Cortex of kidney (tissue), 1 donor: Measurements from ENCODE around the gene CLBA1.
"Not testable (repeated sequence)": the region's sequence is repeated elsewhere in the genome, so short reads cannot be mapped to it uniquely, and the experiment has no call there.

Experiments
- DNase-seq: peaks from one replicate; lab custom pipeline; 2025; lab: John Stamatoyannopoulos, UW

CLBA1 gene

DNA sequence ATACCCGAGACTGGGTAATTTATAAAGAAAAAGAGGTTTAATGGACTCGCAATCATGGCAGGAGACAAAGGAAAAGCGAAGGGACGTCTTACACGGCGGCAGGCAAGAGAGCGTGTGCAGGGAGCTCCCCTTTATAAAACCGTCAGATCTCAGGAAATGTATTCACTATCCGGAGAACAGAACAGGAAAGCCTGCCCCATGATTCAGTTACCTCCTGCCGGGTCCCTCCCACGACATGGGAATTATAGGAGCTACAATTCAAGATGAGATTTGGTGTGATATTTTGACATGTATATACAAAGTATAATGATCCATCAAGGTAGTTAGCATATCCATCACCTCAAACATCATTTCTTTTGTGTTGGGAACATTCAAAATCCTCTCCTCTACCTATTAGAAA, 37.6 kb downstream of the CLBA1 start:
- DNase-seq: no peak

DNA sequence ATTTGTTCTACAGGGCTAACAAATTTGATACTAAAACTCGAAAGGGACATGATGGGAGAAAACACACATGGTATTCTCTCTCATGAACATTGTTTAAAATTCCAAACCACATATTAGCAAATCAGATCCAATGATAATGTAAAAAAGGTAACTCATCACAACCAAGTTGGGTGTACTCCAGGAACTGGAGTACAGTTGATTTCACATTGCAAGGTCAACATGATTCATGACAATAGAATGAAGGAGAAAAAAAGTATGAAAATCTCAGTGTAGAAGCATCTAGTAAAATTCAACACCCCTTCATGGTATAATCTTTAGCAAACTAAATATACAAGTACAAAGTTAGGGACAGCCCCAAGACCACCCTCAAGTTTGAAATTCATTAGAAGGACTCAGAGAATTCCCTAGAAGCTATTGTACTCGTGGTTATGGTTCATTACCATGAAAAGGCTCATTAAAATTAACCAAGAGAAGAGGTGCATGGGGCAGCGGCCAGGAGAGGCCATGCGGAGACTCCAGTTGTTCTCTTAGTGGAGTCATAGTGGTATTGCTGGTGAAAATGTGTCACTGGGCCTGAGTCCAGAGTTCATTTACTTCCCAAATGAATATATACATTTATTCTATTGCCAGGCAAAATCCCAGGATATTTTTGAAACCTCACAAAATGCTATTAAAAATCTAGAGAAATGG, 38.3 kb downstream of the CLBA1 start:
- no peak for DNase-seq

DNA sequence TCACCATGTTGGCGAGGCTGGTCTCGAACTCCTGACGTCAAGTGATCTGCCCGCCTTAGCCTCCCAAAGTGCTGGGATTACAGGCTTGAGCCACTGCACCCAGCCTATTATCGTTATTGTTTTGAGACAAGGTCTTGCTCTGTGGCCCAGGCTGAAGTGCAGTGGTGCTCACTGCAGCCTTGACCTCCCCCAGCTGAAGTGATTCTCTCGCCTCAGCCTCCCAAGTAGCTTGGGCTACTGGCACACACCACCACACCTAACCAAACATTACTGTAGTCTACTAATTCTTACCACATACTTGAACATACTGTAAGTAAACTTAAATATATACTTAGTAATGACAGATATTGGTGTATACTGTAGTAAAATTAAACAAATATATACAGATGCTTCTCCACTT, 39.8 kb downstream of the CLBA1 start:
- DNase-seq: no peak

DNA sequence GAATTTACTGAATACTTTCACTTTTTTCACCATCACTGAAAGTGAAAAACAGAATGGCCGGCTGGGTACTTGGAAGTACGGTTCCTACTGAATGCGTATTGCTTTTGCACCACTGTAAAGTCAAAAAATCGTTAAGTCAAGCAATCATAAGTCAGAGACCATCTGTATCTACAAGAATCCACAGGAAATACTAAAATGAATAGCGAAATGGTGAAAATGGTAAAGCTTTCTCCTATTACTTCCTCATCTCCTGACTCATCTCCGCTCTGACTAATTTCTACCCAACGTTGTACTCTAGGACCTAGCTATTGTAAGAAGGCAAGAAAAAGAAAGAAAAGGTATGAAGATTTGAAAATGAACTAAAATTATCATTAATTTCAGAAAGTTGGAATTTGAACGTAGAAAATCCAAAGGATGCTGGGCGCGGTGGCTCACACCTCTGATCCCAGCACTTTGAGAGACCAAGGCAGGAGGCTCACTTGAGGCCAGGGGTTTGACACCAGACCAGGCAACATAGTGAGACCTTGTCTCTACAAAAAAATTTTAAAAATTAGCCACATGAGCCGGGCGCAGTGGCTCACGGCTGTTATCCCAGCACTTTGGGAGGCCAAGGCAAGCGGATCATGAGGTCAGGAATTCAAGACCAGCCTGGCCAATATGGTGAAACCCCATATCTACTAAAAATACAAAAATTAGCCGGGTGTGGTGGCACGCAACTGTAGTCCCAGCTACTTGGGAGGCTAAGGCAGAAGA, 40.6 kb downstream of the CLBA1 start:
- DNase-seq: no peak

DNA sequence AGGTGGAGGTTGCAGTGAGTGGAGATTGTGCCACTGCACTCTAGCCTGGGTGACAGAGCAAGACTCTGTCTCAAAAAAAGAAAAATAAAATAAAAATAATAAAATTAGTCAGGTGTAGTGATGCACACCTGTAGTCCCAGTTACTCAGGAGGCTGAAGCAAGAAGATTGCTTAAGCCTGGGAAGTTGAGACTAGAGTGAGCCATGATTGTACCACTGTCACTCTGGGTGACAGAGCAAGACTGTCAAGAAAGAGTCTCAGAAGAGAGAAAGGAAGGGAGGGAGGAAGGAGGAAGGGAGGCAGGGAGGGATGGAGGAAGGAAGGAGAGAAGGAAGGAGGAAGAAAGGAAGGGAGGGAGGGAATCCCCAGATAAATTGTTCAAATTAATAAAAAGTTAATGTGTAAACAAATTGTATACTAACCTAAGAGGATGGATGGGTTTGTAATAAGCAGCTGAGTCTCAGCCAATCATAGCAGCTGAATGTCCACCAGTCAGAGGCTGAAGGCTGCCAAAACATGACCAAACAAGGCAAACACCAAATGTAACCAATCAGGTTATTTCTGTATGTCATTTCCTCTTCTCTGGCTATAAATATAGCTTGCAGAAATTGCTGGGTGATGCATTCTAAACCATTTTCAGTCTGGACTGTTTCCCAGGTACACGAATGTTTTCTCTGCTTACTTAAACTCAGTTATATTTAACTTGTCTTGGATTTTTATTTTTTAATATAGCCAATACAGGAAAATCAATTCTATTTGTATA, 41.4 kb downstream of the CLBA1 start:
- DNase-seq: no peak

DNA sequence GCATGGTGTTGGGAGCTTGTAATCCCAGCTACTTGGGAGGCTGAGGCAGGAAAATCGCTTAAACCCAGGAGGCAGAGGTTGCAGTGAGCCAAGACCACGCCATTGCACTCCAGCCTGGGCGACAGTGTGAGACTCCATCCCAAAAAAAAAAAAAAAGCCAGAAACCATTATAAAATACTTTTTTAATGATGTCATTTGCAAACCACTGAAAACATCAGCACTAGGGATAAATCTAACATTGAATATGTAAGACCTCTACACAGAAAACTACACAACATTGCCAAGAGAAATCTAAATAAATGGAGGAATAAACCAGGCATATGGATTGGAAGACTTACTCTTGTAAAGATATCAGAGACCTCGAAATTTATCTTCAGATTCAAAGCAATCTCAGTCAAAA, 42.1 kb downstream of the CLBA1 start:
- not testable (repeated sequence) for DNase-seq

DNA sequence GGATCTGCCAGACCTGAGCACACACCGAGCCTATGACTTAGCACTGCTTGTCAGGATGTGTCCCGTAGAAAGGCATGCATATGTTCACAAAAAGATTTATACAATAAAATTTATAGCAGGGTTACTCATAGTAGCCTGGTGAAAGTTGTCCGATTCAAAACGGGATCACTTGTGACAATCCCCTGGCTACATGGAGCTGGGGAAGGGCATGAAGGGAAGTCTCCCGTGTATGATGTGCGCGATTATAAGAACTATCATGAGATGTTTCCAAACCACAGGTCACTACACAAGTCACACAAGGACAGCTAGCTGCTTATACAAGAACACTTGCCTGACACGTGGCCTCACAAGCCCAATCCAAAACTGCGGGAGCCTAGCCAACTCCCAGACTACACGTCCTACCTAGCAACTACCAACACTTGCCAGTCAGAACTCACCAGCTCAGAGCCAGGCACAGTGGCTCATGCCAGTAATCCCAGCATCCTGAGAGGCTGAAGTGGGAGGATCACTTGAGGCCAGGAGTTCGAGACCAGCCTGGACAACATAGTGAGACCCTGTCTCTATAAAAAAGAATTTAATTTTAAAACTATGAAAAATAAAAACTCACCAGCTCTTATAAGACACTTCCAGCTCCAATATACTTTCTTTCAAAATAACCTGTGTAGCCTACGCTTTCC, 42.8 kb downstream of the CLBA1 start:
- DNase-seq: no peak

DNA sequence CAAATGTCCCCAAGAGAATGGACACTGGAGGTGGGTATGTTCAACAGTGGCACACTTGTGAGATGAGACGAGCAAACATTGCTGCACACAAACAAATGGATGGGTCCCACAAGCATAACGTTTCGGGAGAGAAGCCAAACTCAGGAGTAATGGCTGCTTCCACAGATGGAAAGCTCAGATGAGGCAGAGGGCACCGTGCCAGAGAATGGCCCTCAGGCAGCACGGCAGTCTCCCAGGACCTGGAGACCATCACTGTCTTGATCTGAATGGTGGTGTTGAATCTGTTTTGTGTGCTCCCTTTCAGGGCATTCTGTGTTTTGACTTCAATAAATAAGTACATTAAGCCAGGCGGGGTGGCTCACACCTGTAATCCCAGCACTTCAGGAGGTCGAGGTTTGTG, 43.8 kb downstream of the CLBA1 start:
- no peak for DNase-seq

DNA sequence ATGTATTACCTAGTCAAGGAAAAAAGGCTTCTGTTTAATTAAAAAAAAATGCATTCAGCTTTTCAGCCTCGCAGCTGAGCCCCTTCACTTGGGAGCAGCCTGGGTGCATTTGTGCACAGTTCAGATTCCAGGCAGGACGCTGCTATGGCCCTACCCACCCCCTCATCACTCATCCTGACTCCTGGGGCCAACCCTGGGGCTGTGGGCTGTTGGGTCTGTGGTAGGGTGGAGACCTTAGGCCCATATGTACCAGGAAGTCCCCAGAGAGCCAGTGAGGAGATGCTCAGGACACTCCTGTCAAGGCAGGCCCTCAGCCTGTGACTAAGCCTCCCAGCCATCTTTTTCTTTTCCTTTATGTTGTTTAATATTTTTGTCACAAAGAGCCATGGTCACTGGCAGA, 44.6 kb downstream of the CLBA1 start:
- no peak for DNase-seq

DNA sequence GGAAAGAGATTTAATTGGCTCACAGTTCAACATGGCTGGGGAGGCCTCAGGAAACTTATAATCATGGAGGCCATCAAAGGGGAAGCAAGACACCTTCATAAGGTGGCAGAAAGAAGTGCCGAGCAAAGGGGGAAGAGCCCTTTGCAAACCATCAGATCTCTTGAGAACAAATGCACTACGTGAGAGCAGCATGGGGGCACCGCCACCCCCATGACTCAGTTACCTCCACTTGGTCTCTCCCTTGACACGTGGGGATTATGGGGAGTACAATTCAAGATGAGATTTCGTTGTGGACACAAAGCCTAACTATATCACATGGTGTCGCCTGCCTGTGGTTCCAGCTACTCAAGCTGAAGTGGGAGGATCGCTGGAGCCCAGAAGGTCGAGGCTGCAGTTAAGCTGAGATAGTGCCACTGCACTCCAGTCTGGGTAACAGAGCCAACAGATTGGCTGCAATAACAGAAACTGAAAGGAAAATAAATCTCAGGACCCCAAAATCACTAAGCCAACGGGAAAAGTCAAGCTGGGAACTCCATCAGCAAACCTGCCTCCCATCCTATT, 45.3 kb downstream of the CLBA1 start:
- DNase-seq: no peak

DNA sequence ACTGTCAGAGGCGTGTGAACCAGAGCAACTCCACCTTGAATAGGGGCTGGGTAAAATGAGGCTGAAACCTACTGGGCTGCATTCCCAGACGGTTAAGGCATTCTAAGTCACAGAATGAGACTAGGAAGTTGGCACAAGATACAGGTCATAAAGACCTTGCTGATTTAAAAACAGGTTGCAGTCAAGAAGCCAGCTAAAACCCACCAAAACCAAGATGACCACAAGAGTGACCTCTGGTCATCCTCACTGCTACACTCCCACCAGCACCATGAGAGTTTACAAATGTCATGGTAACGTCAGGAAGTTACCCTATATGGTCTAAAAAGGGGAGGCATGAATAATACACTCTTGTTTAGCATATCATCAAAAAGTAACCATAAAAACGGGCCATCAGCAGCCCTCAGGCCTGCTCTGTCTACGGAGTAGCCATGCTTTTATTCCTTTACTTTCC, 46.9 kb downstream of the CLBA1 start:
- DNase-seq: not testable (repeated sequence)

DNA sequence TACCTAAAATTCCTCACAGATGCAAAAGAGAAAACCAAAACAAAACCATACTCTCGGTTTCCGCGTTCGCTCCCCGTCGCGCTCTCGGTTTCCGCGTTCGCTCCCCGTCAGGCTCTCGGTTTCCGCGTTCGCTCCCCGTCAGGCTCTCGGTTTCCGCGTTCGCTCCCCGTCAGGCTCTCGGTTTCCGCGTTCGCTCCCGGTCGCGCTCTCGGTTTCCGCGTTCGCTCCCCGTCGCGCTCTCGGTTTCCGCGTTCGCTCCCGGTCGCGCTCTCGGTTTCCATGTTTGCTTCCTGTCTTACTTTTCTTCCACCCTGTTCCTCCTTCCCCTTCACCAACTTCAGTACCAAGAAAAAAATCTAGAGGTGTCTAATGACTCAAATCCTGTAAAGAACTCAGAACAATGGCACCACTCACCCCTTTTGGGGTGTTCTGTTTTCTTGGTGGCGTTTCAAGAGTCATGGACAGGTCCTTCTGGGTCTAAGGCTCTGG, 47.9 kb downstream of the CLBA1 start:
- DNase-seq: not testable (repeated sequence)

DNA sequence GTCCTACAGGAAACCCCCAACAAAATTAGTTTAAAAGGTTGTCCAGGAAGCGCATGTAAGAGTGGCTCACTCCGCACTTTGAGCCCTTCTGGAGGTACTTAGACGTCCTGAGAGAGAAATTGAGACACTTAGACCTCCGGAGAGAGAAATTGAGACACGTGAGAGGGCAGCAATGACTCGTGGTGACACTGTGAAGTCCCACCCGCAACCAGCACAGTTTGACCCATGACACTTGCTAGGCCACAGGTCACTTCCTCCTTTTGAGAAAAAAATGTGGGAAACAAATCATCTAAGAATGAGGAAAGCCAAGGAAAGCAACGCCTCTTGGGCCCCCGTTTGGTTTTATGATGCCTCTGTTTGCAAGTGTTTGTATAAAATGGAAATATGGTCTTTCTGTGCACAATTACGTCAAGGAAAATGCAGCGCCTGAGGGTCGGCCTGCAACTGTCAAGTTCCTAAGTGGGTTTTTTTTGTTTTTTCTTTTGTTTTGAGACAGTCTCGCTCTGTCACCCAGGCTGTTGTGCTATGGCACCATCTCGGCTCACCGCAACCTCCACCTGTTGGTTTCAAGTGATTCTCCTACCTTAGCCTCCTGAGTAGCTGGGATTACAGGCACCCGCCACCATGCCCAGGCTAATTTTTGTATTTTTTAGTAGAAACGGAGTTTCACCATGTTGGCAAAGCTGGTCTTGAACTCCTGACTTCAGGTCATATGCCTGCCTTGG, 48.9 kb downstream of the CLBA1 start:
- no peak for DNase-seq

DNA sequence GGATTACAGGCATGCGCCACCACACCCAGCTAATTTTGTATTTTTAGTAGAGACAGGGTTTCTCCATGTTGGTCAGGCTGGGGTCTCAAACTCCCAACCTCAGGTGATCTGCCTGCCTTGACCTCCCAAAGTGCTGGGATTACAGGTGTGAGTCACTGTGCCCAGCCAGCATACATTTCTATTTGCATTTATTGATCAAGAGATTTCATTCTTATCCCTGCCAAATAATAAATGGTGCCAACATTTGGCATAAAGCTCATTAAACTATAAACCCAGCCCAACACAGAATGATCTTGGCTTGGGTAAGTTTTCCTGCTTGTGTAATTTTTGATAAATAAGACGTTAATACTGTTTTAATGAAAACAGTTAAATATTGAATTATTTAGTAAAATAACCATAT, 50.0 kb downstream of the CLBA1 start:
- not testable (repeated sequence) for DNase-seq

DNA sequence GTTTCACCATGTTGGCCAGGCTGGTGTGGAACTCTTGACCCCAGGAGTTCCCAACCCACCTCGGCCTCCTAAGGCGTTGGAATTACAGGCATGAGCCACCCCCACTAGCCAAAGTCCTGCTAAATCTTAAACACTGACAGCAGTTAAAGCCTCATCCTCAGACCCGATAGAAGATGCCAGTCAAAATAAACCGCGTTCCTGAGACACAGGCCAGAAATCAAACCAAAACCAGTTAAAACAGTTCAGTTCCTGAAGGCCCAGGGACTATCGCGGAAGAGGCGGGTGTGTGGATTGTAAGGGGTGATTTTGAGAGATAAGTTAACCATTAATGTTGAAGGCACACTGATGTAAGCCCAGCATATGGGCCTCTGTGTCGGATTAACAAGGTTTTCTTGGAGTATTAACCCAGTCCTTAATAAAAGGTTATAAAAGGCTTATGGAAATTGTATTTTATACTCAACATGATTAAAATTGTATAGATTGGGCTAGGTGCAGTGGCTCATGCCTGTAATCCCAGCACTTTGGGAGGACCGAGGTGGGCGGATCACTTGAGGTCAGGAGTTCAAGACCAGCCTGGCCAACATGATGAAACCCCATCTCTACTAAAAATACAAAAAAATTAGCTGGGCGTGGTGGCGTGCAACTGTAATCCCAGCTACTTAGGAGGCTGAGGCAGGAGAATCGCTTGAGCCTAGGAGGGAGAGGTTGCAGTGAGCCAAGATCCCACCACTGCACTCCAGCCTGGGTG, 54.0 kb downstream of the CLBA1 start:
- DNase-seq: no peak

DNA sequence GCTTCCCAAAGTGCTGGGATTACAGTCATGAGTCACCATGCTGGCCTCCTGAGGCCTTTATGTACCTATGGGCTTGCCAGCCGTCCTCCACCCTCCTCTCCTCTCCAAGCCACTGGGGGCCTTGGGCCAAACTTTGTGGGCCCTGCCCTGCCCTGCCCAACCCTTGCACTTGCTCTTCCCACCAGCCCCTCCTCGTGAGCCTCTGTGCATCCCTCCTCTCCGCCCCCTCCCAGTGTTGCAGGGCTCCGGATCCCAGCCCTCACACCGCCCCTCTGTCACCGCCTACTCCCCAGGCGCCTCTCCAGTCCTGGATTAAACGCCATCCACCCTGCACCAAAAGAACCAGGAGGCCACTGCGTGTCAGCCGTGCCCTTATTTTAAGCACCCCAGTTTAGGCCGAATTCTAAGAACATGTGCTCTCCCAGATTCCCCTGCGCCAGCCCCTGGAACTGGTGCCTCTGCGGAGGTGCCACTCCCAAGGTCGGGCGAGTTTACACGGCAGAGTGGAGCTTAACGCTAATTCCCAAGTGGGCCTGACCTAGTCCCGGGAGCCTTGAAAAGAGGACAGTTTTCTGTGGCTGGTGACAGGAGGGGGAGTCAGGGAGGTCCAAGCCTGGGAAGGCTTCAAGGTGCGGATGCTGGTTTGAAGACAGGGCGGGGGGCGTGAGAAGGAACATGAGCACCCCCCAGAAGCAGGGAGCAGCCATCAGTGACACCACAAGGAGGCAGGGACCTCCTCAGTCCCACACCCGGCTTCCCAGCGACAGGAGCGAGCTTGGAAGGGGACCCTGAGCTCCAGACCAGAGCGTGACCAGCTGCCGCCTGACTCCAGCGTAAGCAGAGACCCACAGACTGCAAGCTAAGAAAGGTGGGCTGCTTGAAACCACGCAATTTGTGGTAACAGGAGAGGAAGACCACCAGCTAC, 56.5 kb downstream of the CLBA1 start:
- no peak for DNase-seq

DNA sequence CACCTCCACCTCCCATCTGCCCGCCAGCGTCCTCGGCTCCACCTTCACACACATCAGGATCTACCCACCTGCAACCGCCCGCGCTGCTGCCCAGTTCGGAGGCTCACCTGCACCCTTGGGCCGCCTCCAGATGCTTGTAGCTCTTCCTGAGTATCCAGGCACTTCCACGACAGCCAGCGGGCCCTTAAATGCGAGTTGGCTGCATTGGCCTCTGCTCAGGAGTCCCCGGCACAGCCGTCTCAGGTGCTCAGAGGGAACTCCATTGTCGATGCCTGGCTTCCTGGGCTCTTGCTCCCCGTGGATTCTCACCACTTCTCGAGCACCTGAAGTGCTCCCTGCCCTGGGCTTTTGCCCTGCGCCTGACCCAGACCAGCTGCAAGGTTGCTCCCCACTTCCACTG, 57.2 kb downstream of the CLBA1 start:
- no peak for DNase-seq

DNA sequence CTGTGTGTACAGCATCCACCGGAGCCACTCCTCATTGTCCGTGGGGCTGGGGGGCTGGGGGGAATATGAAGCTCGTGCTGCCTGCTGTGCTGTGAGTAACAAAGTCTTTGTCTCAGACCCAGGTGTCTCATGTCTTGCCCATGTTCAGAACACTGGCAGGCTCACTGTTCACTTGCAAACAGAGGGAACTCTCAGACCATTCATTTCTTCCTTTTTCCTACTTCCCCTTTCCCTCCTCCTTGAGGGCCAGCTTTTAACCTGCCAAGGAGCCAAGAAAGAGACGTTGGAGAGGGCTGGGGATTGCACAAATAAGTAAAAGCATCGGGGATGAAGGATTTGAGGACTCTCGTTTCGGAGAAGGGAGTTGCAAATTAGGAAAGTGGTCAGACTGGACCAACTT, 58.1 kb downstream of the CLBA1 start:
- no peak for DNase-seq
